BJ (cell line): ENCODE data around the gene HNRNPCL4. TPM values are rescaled to one million over a fixed set of nuclear protein-coding genes. Genes with fewer than 3 reads are reported as not detected.
"Not testable (repeated sequence)": the region's sequence is repeated elsewhere in the genome, so short reads cannot be mapped to it uniquely, and the experiment has no call there.

ENCODE experiments used
- CTCF ChIA-PET: fragments of 350-600 bp; formaldehyde crosslinking; extraction: SDS; loops from one replicate; lab custom pipeline; 2021; ENCODE audit warnings: antibody characterized with exemption, inconsistent platforms; lab: Yijun Ruan, JAX
- POLR2A ChIA-PET: fragments of 300-600 bp; sonication (Branson Sonifier 250); formaldehyde crosslinking; extraction: SDS; loops from one replicate; lab custom pipeline; 2021; ENCODE audit warnings: antibody characterized with exemption; lab: Charles Lee
- DNase-seq: peaks from one replicate; pipeline ENCODE4 v3.0.0-alpha.2; 2011; ENCODE audit warnings: low read depth
- H3K27me3 ChIP-seq: 2 replicates; pipeline ENCODE4 v1.6.0; 2011; ENCODE audit warnings: low read length; ENCODE audit not compliant: control insufficient read depth, insufficient read depth
- H3K36me3 ChIP-seq: 2 replicates; pipeline ENCODE4 v1.5.1; 2011; ENCODE audit warnings: low read length; ENCODE audit not compliant: control insufficient read depth, insufficient read depth
- H3K4me3 ChIP-seq: 2 replicates; pipeline ENCODE4 v1.5.1; 2011; ENCODE audit warnings: low read depth, mild to moderate bottlenecking, control low read depth, low read length
- polyA minus RNA-seq: library from RNA; depleted of rRNA, polyadenylated mRNA; stranded (reverse); fragments of >200 nt; gene quantifications from 2 replicates; pipeline ENCODE4 v1.2.3, GENCODE V29; 2011; rRNA and poly(A)+ RNA removed
- polyA plus RNA-seq: library from polyadenylated mRNA; depleted of rRNA; stranded (reverse); fragments of >200 nt; gene quantifications from 2 replicates; pipeline ENCODE4 v1.2.3, GENCODE V29; 2011; rRNA removed

Gene HNRNPCL4
- polyA plus RNA-seq (not detected in 2 replicates), polyA minus RNA-seq (not detected in 2 replicates)

GRCh38 chr1:13165531-13165930 is at the start of gene HNRNPCL4:
TSS of gene HNRNPCL4 (minus strand) at chr1:13165631. CDS start at chr1:13165467, 164 bp downstream.
- POLR2A ChIA-PET, DNase-seq, H3K36me3 ChIP-seq, H3K27me3 ChIP-seq, H3K4me3 ChIP-seq, CTCF ChIA-PET: not testable (repeated sequence)

- POLR2A ChIA-PET, CTCF ChIA-PET: not testable (repeated sequence)
Observed at GRCh38 chr1:13208712-13209111, 43.3 kb upstream of the HNRNPCL4 start.

GRCh38 chr1:13201309-13201708 is 35.9 kb upstream of the HNRNPCL4 start, which contains the start of gene PRAMEF13:
TSS of gene PRAMEF13 (minus strand) at chr1:13201409. CDS start at chr1:13199589, 1,820 bp downstream.
- CTCF ChIA-PET, DNase-seq, H3K36me3 ChIP-seq, H3K4me3 ChIP-seq, POLR2A ChIA-PET, H3K27me3 ChIP-seq: not testable (repeated sequence)

More at GRCh38 chr1:13208712-13209111, 43.3 kb upstream of the HNRNPCL4 start:
- H3K4me3 ChIP-seq, H3K27me3 ChIP-seq, DNase-seq, H3K36me3 ChIP-seq: not testable (repeated sequence)

GRCh38 chr1:13171548-13171947 is 6.1 kb upstream of the HNRNPCL4 start, which contains the start of gene PRAMEF9:
TSS of gene PRAMEF9 (plus strand) at chr1:13171848. CDS start at chr1:13175281, 3,433 bp downstream.
- POLR2A ChIA-PET, CTCF ChIA-PET, H3K4me3 ChIP-seq, H3K27me3 ChIP-seq, H3K36me3 ChIP-seq, DNase-seq: not testable (repeated sequence)

GRCh38 chr1:13155909-13156308 is 9.5 kb downstream of the HNRNPCL4 start, which contains the start of gene PRAMEF26:
TSS of gene PRAMEF26 (minus strand) at chr1:13156009. CDS start at chr1:13153095, 2,914 bp downstream.
- DNase-seq, POLR2A ChIA-PET, CTCF ChIA-PET, H3K4me3 ChIP-seq, H3K36me3 ChIP-seq, H3K27me3 ChIP-seq: not testable (repeated sequence)

- DNase-seq, POLR2A ChIA-PET, H3K36me3 ChIP-seq, H3K27me3 ChIP-seq, CTCF ChIA-PET, H3K4me3 ChIP-seq: not testable (repeated sequence)
Observed at GRCh38 chr1:13116754-13117153, 48.7 kb downstream of the HNRNPCL4 start, which contains the start of gene HNRNPCL2. TSS of gene HNRNPCL2 (minus strand) at chr1:13116854. CDS start at chr1:13116400, 454 bp downstream.

Other genes with a start within 250 kb of the HNRNPCL4 start
- gene PRAMEF7, start 249.0 kb downstream of the HNRNPCL4 start, polyA plus RNA-seq = not detected in 2 replicates
- gene PRAMEF6, start 218.1 kb downstream of the HNRNPCL4 start, polyA plus RNA-seq = not detected in 2 replicates
- gene PRAMEF27, start 109.1 kb downstream of the HNRNPCL4 start, polyA plus RNA-seq = not detected in 2 replicates
- not detected in 2 replicates for gene HNRNPCL3, start 104.9 kb downstream of the HNRNPCL4 start, polyA plus RNA-seq
- gene PRAMEF25, start 94.9 kb downstream of the HNRNPCL4 start, polyA plus RNA-seq = not detected in 2 replicates
- not detected in 2 replicates for gene HNRNPCL2, start 48.8 kb downstream of the HNRNPCL4 start, polyA plus RNA-seq
- not detected in 2 replicates for gene PRAMEF26, start 9.6 kb downstream of the HNRNPCL4 start, polyA plus RNA-seq
- gene PRAMEF9, start 6.2 kb upstream of the HNRNPCL4 start, polyA plus RNA-seq = not detected in 2 replicates
- gene PRAMEF13, start 35.8 kb upstream of the HNRNPCL4 start, polyA plus RNA-seq = not detected in 2 replicates
- gene PRAMEF18, start 60.5 kb upstream of the HNRNPCL4 start, polyA plus RNA-seq = not detected in 2 replicates
- not detected in 2 replicates for gene PRAMEF5, start 88.6 kb upstream of the HNRNPCL4 start, polyA plus RNA-seq
- not detected in 2 replicates for gene PRAMEF8, start 119.5 kb upstream of the HNRNPCL4 start, polyA plus RNA-seq
- gene PRAMEF33, start 137.9 kb upstream of the HNRNPCL4 start, polyA plus RNA-seq = not detected in 2 replicates
- not detected in 2 replicates for gene PRAMEF15, start 149.9 kb upstream of the HNRNPCL4 start, polyA plus RNA-seq
- not detected in 2 replicates for gene PRAMEF14, start 181.5 kb upstream of the HNRNPCL4 start, polyA plus RNA-seq
- not detected in 2 replicates for gene PRAMEF19, start 206.3 kb upstream of the HNRNPCL4 start, polyA plus RNA-seq
- gene PRAMEF17, start 224.0 kb upstream of the HNRNPCL4 start, polyA plus RNA-seq = not detected in 2 replicates
- not detected in 2 replicates for gene PRAMEF20, start 244.8 kb upstream of the HNRNPCL4 start, polyA plus RNA-seq